GM10847 (cell line): ENCODE results near the gene TP53I11.

Experiments
- POLR2A ChIP-seq: IDR thresholded peaks from 2 replicates; pipeline ENCODE4 v1.6.1; 2011; ENCODE audit not compliant: insufficient read length; ENCODE audit errors: extremely low read depth

The TP53I11 gene

DNA sequence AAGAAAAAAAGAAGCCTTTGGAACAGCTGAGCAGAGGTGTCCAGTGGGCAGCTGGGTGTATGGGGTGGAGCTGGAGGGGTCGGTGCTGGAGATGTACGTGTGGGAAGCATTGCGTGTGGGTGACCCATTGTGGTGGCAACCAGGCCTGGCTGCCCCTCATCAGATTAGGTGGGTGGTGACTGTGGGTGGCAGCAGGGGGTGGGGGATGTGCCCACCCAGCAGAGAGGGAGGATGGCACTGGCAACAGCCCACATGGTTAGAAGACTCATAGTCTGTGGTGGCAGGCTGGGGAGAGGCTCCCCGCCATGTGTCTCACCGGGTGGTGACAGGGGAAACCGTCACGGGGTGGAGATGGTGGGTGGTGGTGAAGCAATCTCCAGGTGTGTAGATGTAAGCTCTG is 27.6 kb downstream of the TP53I11 start:
- no peak for TF ChIP-seq POLR2A

DNA sequence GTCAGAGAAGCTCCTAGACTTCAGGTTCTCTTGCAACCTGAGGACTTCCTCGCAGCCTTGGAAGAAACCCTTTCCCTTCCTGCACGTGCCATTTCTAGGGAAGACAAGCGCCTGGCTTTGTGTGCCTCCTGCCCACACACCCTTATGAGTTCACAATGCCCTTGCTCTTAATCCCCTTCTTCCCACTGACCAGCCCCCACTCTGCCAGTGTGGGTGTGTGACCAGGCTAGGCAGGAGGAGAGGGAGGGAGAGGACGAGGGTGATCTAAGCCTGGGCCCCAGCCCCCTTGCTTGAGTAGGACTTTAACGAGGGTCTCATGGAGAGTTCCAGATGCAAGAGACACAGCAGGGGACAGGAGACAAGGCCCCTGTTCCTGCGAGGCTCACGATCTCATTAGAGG is 30.2 kb downstream of the TP53I11 start:
- no peak for TF ChIP-seq POLR2A

DNA sequence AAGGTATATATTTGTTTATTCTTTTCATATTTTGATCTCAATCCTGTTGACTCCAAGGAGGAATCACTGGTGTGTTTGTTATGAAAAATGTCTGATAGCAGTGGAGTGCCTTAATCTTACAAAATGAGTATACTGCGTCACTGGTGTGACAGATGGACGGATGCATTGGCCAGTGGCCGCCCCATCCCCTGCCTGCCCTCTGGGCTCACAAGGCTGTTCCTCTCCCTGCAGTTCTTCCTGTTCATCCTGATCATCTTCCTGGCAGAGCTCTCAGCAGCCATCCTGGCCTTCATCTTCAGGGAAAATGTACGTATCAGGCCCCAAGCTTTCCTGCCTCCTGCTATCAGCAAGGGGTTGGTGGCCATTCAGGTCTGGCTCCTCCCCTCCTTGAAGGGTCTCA is 32.9 kb downstream of the TP53I11 start:
- TF ChIP-seq POLR2A = no peak

DNA sequence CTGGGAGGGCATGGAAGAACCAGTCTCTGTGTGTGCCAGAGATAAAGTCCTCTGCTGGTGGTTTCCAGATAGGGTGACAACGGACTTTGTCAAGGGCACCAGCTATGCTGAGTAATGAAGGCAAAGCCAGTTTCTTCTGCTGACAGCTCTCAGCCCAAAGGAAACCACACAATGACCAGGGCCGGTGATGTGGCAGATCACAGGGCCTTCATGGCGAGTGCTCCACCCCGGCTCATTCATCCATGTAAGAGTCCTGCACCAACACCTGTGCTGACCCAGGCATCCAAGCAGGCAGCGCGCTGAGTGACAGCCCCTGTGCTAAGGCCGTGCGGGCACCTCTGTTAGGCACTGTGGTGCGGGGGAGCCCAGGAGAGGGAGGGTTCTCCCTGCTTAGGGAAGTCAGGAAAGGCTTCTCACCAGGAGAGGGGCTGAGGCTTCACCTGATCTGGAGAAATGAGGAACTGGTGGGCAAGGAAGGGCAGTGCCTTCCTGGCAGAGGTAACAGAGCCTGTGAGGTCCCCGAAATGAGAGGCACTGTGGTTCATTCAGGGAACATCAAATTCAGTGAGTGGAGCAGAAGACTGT is 33.8 kb downstream of the TP53I11 start:
- no peak for TF ChIP-seq POLR2A

DNA sequence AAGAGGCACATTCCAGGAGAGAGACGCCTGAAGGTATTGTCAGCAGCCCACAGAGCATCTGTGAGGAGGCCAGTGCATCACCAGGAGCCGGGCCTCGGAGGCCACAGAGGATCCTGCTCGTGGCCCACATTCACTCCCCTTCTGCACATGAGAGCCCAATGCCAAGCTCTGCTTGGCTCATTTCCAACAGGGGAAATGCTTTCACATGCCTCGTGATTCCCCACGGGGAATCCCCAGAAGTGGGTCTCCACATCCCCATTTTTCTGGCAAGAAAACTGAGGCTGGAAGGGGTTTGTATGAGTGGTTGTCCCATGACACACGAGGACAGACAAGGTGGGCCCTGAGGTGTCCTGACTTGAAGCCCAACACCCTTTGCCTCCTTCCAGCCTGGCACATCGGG is 34.4 kb downstream of the TP53I11 start:
- no peak for TF ChIP-seq POLR2A

DNA sequence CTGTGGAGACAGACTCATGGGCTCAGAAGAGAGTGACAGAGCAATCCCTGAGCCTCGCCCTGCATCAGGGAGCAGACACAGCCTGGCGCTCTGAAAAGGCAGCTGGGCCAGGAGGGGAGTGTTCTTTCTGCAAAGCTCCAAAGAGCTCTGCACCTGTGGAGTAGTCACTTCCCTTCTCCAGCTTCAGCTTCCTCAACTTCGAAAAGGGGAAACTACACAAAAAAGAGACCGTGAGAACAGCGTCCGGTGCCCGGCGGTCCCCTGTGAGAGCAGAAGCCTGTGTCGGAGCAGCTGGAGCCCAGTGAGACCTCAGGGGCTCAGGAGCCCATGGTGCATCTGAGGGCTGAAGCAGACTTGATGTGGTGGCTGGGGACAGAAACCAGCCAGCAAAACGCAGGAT is 35.1 kb downstream of the TP53I11 start:
- TF ChIP-seq POLR2A = no peak

DNA sequence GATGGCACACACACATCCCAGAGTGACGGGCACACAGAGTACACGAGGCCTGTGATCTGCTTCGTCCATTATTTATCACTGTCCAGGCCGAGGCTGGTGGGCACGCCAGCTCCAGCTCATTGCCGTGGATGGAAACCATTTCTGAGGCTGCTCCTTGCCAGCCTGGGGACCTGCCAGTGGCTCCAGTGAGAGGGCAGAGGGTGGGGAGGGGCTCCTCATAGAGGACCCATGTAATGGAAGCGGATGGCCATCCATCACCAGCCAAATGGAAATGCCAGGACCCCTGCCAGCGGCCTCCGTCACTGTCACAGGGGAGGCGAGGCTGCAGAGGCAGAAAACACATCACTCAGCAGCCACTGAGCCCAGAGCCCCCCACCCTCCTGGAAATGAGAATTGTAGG is 35.7 kb downstream of the TP53I11 start:
- no peak for TF ChIP-seq POLR2A

DNA sequence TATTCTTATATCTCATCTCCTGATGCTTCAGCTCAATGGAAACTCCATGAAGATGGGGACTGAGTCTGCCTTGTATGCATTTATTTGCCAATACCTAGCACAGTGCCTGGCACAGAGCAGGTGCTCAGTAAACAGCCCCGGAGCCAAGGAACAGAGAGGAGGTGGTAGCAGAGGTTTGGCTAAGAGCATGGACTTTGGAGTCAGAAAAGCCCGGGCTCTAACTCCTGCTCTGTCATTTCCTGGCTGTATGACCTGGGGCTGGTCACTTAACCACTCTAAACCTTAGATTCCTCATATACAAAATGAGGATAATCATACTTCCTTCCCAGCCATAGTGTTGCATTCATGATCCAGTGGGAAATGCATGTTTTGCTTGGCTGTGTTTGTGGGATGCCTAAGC is 36.6 kb downstream of the TP53I11 start:
- TF ChIP-seq POLR2A = no peak

DNA sequence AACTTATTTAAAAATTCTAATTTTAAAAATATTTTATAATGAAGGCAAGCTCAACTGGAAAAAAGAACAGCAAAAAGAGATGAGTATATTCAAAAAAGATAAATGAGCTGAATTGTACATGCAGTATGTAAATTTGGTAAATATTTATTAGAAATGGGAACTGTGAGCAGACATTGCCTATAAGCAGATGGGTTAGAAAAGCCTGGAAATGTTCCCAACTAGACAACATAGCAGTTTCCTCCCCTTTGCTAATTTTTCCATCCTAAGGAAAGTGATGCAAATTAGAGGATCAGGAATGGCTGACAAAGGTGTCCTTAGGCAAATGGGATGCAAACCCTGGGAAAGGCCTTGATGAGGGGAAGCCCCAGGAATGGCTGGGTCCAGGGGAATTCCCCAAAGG is 37.2 kb downstream of the TP53I11 start:
- no peak for TF ChIP-seq POLR2A

DNA sequence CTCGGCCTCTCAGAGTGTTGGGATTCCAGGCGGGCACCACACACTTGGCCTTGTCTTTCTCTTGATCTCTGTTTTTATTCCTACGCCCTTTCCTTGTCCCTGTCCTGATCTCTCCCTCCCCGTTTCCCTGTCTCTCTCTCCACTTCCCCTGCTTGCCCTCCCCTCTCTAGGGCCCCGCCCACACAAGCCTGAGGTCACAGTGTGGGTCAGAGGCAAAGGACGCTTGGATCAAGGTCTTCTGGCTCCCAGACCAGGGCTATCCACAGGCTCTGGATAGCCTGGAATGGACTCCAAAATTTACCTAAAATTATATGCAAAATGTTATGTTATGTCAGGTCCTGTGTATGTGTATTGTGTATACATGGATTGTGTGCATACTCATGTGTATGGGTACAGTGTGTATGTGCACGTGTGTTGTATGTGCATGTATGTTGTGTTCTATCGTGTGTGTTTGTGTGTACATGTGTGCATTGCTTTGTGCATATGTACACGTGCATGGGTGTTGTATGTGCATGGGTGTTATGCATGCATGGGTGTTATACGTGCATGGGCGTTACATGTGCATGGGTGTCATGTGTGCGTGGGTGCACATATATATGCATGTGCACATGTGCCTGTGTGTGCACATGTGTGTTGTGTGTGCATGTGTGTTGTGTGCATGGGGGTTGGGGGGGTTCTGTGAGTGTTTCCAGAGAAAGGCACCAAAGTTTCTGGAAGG is 38.3 kb downstream of the TP53I11 start:
- no peak for TF ChIP-seq POLR2A

DNA sequence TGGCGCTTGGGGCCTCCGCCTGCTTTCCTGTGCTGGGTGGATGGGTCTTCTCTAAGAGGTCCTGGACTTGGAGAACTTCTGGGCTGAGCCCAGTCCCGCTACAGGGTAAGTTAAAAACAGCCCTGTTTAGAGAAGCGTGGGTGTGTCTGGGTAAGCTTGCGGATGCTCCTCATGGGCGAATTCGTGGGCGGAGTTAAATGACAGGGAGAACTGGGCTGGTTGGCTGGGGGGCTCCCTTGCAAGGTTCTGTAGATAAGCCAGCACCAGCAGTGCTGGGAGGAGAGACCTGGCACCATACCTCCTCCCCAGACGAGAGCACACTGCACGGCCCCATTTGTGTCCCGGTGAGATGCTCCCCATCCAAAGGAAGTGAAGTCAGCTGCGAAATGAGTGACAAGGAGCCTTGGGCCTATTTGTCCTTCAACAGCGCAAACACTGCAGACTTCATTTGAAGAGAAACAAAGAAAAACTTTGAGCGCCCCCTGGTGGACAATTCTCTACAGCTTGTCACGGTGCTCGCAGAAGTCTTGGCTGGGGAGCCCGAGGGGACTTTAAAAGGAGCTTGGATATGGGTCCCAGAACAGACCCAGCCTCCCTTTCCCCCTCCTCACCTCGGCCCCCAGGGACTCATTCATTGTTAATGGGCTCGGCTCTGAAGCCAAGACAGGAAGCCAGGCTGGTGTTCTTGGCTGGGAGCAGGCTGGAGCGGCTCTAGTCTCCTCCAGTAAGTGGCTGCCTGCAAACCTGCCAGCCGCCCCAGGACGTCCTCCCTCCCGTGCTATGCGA is 39.5 kb downstream of the TP53I11 start:
- TF ChIP-seq POLR2A = no peak

DNA sequence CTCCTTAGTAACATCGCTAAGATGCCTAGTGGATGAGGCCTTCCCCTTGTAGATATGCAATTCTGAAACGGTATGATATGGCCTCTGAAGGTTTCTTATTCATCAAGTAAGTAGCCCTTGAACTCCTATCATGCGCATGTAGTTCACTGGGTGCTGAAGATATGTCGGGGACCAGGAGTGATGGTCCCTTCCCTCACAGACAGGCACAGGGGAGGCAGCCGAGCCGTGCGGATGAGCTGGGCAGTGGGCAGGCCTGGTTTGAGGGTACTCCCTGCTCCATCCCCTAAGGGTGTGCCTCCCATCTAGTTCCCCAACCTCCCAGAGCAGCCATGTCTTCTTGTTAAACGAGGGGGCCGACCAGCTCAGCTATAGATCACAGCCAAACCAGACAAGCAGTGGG is 40.1 kb downstream of the TP53I11 start:
- no peak for TF ChIP-seq POLR2A

DNA sequence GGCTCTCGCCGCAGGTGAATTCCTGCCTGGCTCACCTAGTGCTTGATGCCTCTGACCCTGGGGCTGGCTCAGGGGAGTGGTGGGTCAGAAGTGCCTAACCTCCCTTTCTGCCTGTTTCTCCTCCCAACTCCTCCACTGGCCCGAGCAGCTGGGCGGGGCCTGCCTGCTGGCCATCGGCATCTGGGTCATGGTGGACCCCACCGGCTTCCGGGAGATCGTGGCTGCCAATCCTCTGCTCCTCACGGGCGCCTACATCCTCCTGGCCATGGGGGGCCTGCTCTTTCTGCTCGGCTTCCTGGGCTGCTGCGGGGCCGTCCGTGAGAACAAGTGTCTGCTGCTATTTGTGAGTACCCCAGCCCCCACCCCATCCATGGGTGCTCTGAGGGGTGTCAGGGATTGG is 41.1 kb downstream of the TP53I11 start:
- TF ChIP-seq POLR2A = no peak

DNA sequence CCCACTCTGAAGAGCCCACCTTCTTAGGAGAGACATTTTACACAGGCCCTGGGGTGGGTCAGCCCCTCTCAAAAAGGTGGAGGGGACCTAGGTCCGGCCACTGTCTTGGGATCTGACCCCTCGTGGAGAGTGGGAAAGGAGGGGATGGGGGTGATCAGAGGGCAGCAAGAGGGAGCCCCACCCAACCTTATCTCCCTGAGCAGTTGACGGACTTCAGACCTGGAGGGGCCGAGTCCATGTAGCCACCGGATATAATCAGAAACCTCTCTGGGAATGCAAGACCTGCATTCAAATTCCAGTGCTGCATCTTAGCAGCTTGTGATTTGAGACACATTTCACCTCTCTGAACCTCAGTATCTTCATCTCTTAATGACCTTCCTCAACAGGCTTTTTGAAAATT is 44.0 kb downstream of the TP53I11 start:
- TF ChIP-seq POLR2A = no peak

DNA sequence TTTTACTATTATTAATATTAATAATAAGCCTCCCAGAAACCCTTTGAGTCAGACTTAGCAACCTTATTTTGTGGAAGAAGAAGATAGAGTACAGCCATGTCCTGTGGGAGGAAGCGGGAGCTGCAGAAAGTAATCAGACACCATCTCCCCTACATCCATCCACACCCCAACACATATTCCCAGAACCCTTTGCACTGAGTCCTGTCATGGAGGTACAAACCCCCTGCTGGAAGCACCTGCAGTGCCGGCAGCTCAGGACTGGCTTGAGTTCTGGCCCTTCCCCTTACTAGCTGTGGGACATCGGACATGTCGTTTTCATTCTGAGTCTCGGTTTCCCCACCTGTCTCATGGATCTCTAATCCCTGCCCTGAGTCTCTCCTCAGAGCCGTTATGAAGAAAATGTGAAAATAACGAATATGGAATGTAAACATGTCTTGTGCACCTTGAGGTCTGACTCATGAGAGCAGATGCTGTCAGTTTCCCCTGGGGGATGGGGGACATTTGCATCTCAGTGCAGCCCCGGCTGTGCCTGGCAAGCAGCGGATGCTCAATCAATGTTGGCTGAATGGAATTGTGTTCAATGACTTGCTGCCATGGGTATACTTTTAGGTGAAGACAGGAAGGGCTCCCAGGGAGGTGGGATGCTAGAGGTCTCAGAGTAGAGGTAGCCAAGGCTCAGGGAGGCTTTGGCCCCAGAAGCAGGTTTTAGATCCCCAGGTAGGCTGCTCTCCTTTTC is 45.4 kb downstream of the TP53I11 start:
- no peak for TF ChIP-seq POLR2A
